Measurements from ENCODE around the gene MPIG6B.

MPIG6B gene

GRCh38 chr6:31760790-31761189, 37.6 kb downstream of the MPIG6B start:
- Histone ChIP-seq H3K9me2 (replicated peaks; ENCODE audit: control insufficient read depth, low read length) (no peaks in the 10 kb centered on the region), H3K4me3 (ENCODE audit: low read length) (no peak overlapping the region), H3K27ac (ENCODE audit: low read depth, low read length) (no peak overlapping the region), H3F3A (ENCODE audit: control insufficient read depth, insufficient read depth) (no peaks in the 10 kb centered on the region), H3K79me2 (ENCODE audit: control insufficient read depth, low read length) (no peaks in the 10 kb centered on the region), H3K27me3 (ENCODE audit: control insufficient read depth, low read length) (no peaks in the 10 kb centered on the region), H3K4me1 (ENCODE audit: control insufficient read depth, low read length) (no peaks in the 10 kb centered on the region), H3K9me3 (ENCODE audit: control insufficient read depth, insufficient read depth, low read length) (no peaks in the 10 kb centered on the region), H3K36me3 (ENCODE audit: control insufficient read depth, low read length) (peaks cover 49% of the 10 kb centered on the region), H3K4me2 (ENCODE audit: low read length) (no peak overlapping the region), H4K20me1 (ENCODE audit: control insufficient read depth, insufficient read depth, low read depth, low read length) (no peaks in the 10 kb centered on the region)
- TF ChIP-seq, protein P1, sequence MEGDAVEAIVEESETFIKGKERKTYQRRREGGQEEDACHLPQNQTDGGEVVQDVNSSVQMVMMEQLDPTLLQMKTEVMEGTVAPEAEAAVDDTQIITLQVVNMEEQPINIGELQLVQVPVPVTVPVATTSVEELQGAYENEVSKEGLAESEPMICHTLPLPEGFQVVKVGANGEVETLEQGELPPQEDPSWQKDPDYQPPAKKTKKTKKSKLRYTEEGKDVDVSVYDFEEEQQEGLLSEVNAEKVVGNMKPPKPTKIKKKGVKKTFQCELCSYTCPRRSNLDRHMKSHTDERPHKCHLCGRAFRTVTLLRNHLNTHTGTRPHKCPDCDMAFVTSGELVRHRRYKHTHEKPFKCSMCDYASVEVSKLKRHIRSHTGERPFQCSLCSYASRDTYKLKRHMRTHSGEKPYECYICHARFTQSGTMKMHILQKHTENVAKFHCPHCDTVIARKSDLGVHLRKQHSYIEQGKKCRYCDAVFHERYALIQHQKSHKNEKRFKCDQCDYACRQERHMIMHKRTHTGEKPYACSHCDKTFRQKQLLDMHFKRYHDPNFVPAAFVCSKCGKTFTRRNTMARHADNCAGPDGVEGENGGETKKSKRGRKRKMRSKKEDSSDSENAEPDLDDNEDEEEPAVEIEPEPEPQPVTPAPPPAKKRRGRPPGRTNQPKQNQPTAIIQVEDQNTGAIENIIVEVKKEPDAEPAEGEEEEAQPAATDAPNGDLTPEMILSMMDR (IDR thresholded peaks at IDR 0.05; ENCODE audit: low read depth, low read length, poor library complexity, severe bottlenecking) = no peak
- TF ChIP-seq EZH2phosphoT487 (IDR thresholded peaks at IDR 0.05; ENCODE audit: borderline replicate concordance, low read length) = no peak

GRCh38 chr6:31761343-31761742, 38.2 kb downstream of the MPIG6B start:
- no peaks in the 10 kb centered on the region for H4K20me1 ChIP-seq (ENCODE audit: control insufficient read depth, insufficient read depth, low read depth, low read length)
- H3K79me2 ChIP-seq (ENCODE audit: control insufficient read depth, low read length) = no peaks in the 10 kb centered on the region
- H3K9me2 ChIP-seq (replicated peaks; ENCODE audit: control insufficient read depth, low read length) = no peaks in the 10 kb centered on the region
- H3F3A ChIP-seq (ENCODE audit: control insufficient read depth, insufficient read depth) = no peaks in the 10 kb centered on the region
- no peaks in the 10 kb centered on the region for H3K4me1 ChIP-seq (ENCODE audit: control insufficient read depth, low read length)
- H3K27ac ChIP-seq (ENCODE audit: low read depth, low read length) = no peak overlapping the region
- no peak overlapping the region for H3K4me2 ChIP-seq (ENCODE audit: low read length)
- H3K36me3 ChIP-seq (ENCODE audit: control insufficient read depth, low read length) = peaks cover 49% of the 10 kb centered on the region
- H3K27me3 ChIP-seq (ENCODE audit: control insufficient read depth, low read length) = no peaks in the 10 kb centered on the region
- H3K9me3 ChIP-seq (ENCODE audit: control insufficient read depth, insufficient read depth, low read length) = no peaks in the 10 kb centered on the region
- H3K4me3 ChIP-seq (ENCODE audit: low read length) = no peak overlapping the region
- TF ChIP-seq, protein P1 (IDR thresholded peaks at IDR 0.05; ENCODE audit: low read depth, low read length, poor library complexity, severe bottlenecking) = no peak

- TF ChIP-seq EZH2phosphoT487 (IDR thresholded peaks at IDR 0.05; ENCODE audit: borderline replicate concordance, low read length) = no peak
- TF ChIP-seq, protein P1 (IDR thresholded peaks at IDR 0.05; ENCODE audit: low read depth, low read length, poor library complexity, severe bottlenecking) = no peak
- Histone ChIP-seq H3K36me3 (ENCODE audit: control insufficient read depth, low read length) (peaks cover 49% of the 10 kb centered on the region), H3F3A (ENCODE audit: control insufficient read depth, insufficient read depth) (no peaks in the 10 kb centered on the region), H3K4me1 (ENCODE audit: control insufficient read depth, low read length) (no peaks in the 10 kb centered on the region), H3K9me2 (replicated peaks; ENCODE audit: control insufficient read depth, low read length) (no peaks in the 10 kb centered on the region), H3K9me3 (ENCODE audit: control insufficient read depth, insufficient read depth, low read length) (no peaks in the 10 kb centered on the region), H4K20me1 (ENCODE audit: control insufficient read depth, insufficient read depth, low read depth, low read length) (no peaks in the 10 kb centered on the region), H3K4me2 (ENCODE audit: low read length) (no peak within 1 kb of the TSS), H3K27ac (ENCODE audit: low read depth, low read length) (no peak within 1 kb of the TSS), H3K4me3 (ENCODE audit: low read length) (no peak within 1 kb of the TSS), H3K27me3 (ENCODE audit: control insufficient read depth, low read length) (no peaks in the 10 kb centered on the region), H3K79me2 (ENCODE audit: control insufficient read depth, low read length) (no peaks in the 10 kb centered on the region)
These were observed 39.2 kb downstream of the MPIG6B start, which contains the start of gene SAPCD1 for GRCh38 chr6:31762356-31762755. TSS of gene SAPCD1 (plus strand) at chr6:31762656. CDS start at chr6:31763055, 399 bp downstream.
